Lung (tissue), 12 donors: ENCODE measurements around the gene PRSS1. TPM values are rescaled to one million over a fixed set of nuclear protein-coding genes. Genes with fewer than 3 reads are reported as not detected.

Experiments used
- ATAC-seq: fragments of 200-7000 bp; cut with Tn5 transposase; one replicate; pipeline ENCODE4 v1.9.1; 2020; ENCODE audit warnings: moderate number of reproducible peaks; ENCODE audit not compliant: insufficient read depth, low FRiP score
- DNase-seq, 3 donors: peaks; one replicate each; pipeline ENCODE4 v3.0.0-alpha.2; 2013 to 2017
- H3K27ac ChIP-seq, 2 donors: one replicate each; pipeline ENCODE4 v1.5.1; 2013; ENCODE audit warnings: mild to moderate bottlenecking in 2 of 2, moderate library complexity in 2 of 2, control low read depth in 1 of 2, inconsistent platforms in 1 of 2, low read depth in 1 of 2, low read length in 1 of 2
- H3K27me3 ChIP-seq, 3 donors: one replicate each; pipeline ENCODE4 v1.5.1; 2013; ENCODE audit warnings: low read length in 2 of 3; ENCODE audit not compliant: control insufficient read depth in 3 of 3, insufficient read depth in 3 of 3
- H3K36me3 ChIP-seq, 4 donors: one replicate each; pipeline ENCODE4 v1.5.1; 2013; ENCODE audit warnings: low read length in 4 of 4, mild to moderate bottlenecking in 1 of 4, moderate library complexity in 1 of 4; ENCODE audit not compliant: control insufficient read depth in 4 of 4, insufficient read depth in 4 of 4
- H3K4me1 ChIP-seq, 5 donors: one replicate each; pipeline ENCODE4 v1.5.1; 2013; ENCODE audit warnings: low read length in 5 of 5, mild to moderate bottlenecking in 2 of 5, moderate library complexity in 1 of 5; ENCODE audit not compliant: control insufficient read depth in 5 of 5, insufficient read depth in 5 of 5
- H3K4me3 ChIP-seq: one replicate; pipeline ENCODE4 v1.5.1; 2013; ENCODE audit warnings: mild to moderate bottlenecking, control low read depth, moderate library complexity
- H3K9ac ChIP-seq, 2 donors: one replicate each; pipeline ENCODE4 v1.5.1; 2013; ENCODE audit warnings: low read length in 2 of 2, control low read depth in 1 of 2; ENCODE audit not compliant: insufficient read depth in 1 of 2
- H3K9me3 ChIP-seq, 4 donors: one replicate each; pipeline ENCODE4 v1.5.1; 2013; ENCODE audit warnings: low read length in 3 of 4, mild to moderate bottlenecking in 1 of 4, moderate library complexity in 1 of 4; ENCODE audit not compliant: control insufficient read depth in 4 of 4, insufficient read depth in 3 of 4
- WGBS, 2 donors: extraction: QIAGEN DNeasy Blood & Tissue Kit; methylation state at CpG; one replicate each; pipeline ENCODE4 v1.1.7; 2013; 5-methylcytosine and 5-hydroxymethylcytosine counted together
- polyA plus RNA-seq, 2 donors: library from polyadenylated mRNA; stranded (reverse); fragments of 200-250 nt; gene quantifications; one replicate each; pipeline ENCODE4 v1.2.1, GENCODE V29; 2013
- total RNA-seq, 2 donors: library from RNA; depleted of rRNA in 1 of 2; stranded (reverse); fragments of >200 nt in 1 of 2; gene quantifications; one replicate each; pipeline ENCODE4 v1.2.1, GENCODE V29; 2014 to 2021
- TF ChIP-seq, protein P1 (sequence below): IDR thresholded peaks from 2 replicates; pipeline ENCODE4 v1.5.1; 2012; ENCODE audit warnings: mild to moderate bottlenecking; ENCODE audit errors: control extremely low read depth, extremely low read depth
- donor health status: control.
- donor health status: control.
- donor health status: Bipolar disorder and iron deficiency.
- donor health status: healthy.
- donor health status: DM: yes; HTN: yes; CAD: no.

Gene PRSS1
- total and polyA plus RNA-seq, 4 donors = 0.41 to 16.8 (median 1.1) TPM; not detected in 1

DNA sequence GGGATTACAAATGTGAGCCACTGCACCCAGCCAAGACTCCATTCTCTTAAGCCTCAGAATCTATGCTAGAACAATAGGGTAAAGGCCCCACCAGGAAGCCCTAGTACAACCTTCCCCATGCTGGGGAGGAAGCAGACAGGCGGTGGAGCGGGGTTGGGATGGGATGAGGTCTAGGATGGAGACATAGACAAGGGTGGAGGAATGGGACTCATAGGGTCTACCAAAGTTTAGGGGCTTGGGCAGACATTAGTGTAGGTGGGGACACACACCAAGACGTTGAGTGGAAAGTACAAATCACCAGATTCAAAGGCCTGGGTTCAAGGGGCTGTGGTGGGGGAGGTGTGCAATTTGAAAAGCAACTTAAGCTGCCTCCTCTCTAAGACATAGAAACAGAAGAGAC is 40.8 kb downstream of the PRSS1 start:
- whole genome bisulfite sequencing, 2 donors = 78 to 79% methylated on average over 3 of the region's 3 CpGs
- DNase-seq = no peak
- TF ChIP-seq, protein P1, sequence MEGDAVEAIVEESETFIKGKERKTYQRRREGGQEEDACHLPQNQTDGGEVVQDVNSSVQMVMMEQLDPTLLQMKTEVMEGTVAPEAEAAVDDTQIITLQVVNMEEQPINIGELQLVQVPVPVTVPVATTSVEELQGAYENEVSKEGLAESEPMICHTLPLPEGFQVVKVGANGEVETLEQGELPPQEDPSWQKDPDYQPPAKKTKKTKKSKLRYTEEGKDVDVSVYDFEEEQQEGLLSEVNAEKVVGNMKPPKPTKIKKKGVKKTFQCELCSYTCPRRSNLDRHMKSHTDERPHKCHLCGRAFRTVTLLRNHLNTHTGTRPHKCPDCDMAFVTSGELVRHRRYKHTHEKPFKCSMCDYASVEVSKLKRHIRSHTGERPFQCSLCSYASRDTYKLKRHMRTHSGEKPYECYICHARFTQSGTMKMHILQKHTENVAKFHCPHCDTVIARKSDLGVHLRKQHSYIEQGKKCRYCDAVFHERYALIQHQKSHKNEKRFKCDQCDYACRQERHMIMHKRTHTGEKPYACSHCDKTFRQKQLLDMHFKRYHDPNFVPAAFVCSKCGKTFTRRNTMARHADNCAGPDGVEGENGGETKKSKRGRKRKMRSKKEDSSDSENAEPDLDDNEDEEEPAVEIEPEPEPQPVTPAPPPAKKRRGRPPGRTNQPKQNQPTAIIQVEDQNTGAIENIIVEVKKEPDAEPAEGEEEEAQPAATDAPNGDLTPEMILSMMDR = no peak

DNA sequence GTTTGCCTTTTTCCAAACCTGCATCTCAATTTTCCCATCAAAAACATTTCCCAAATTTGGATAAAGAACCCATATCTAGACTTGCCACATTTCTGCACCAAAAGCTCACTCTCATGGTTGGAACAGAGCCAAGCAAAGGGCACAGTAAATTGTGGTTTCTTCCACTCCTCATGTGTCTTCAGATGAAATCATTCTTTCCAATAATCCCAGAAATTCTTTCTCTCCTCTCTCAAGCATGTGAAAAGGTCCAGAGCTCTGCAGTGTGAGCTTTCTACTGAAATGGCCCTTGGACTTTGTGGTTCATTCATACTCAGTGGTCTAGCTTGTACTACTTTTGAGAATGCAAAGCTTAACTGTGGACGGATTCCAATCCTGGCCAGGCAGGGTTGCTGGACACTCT is 41.3 kb downstream of the PRSS1 start:
- Histone ChIP-seq H3K9ac (no peak overlapping the region), H3K4me1 (no peaks in the 10 kb centered on the region), H3K27ac (no peak overlapping the region), H3K36me3 (no peaks in the 10 kb centered on the region), H3K9me3 (peaks cover 0 to 2% (median 0%) of the 10 kb centered on the region in 4 donors), H3K4me3 (no peak overlapping the region), H3K27me3 (peaks cover 0 to 33% (median 26%) of the 10 kb centered on the region in 3 donors)
- WGBS, 2 donors = 85 to 94% methylated on average over 1 of the region's 1 CpG
- TF ChIP-seq, protein P1 = no peak
- DNase-seq = no peak
- no peak for ATAC-seq

More for the DNA sequence above, 40.8 kb downstream of the PRSS1 start:
- no peak overlapping the region for H3K4me3 ChIP-seq
- no peaks in the 10 kb centered on the region for H3K36me3 ChIP-seq
- H3K27ac ChIP-seq = no peak overlapping the region
- no peak overlapping the region for H3K9ac ChIP-seq
- peaks cover 0 to 28% (median 21%) of the 10 kb centered on the region in 3 donors for H3K27me3 ChIP-seq
- no peak for ATAC-seq
- peaks cover 0 to 2% (median 0%) of the 10 kb centered on the region in 4 donors for H3K9me3 ChIP-seq
- no peaks in the 10 kb centered on the region for H3K4me1 ChIP-seq

DNA sequence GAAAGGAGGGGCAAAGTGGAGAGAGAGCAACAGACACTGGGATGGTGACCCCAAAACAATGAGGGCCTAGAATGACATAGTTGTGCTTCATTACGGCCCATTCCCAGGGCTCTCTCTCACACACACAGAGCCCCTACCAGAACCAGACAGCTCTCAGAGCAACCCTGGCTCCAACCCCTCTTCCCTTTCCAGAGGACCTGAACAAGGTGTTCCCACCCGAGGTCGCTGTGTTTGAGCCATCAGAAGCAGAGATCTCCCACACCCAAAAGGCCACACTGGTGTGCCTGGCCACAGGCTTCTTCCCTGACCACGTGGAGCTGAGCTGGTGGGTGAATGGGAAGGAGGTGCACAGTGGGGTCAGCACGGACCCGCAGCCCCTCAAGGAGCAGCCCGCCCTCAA is 42.2 kb downstream of the PRSS1 start:
- WGBS, 2 donors = 87% methylated on average over 7 of the region's 7 CpGs
- TF ChIP-seq, protein P1 = no peak
- no peak overlapping the region for H3K4me3 ChIP-seq

GRCh38 chr7:142792129-142792528 is 42.9 kb downstream of the PRSS1 start:
- H3K27ac ChIP-seq = no peak overlapping the region
- 90 to 100% methylated on average over 1 of the region's 1 CpG for WGBS, 2 donors
- peaks cover 0 to 2% (median 0%) of the 10 kb centered on the region in 4 donors for H3K9me3 ChIP-seq
- peaks cover 0 to 7% (median 0%) of the 10 kb centered on the region in 5 donors for H3K4me1 ChIP-seq
- no peak for DNase-seq
- TF ChIP-seq, protein P1 = no peak
- H3K4me3 ChIP-seq = no peak overlapping the region
- ATAC-seq = no peak
- H3K36me3 ChIP-seq = no peaks in the 10 kb centered on the region
- peaks cover 0 to 49% (median 35%) of the 10 kb centered on the region in 3 donors for H3K27me3 ChIP-seq
- H3K9ac ChIP-seq = no peak overlapping the region

More for the DNA sequence above, 42.2 kb downstream of the PRSS1 start:
- Histone ChIP-seq H3K27me3 (peaks cover 0 to 43% (median 35%) of the 10 kb centered on the region in 3 donors), H3K27ac (no peak overlapping the region), H3K36me3 (no peaks in the 10 kb centered on the region), H3K9ac (no peak overlapping the region), H3K9me3 (peaks cover 0 to 2% (median 0%) of the 10 kb centered on the region in 4 donors), H3K4me1 (peaks cover 0 to 3% (median 0%) of the 10 kb centered on the region in 5 donors)
- DNase-seq = no peak
- no peak for ATAC-seq
